ENCODE data around the gene OSBPL8.

The OSBPL8 gene

DNA sequence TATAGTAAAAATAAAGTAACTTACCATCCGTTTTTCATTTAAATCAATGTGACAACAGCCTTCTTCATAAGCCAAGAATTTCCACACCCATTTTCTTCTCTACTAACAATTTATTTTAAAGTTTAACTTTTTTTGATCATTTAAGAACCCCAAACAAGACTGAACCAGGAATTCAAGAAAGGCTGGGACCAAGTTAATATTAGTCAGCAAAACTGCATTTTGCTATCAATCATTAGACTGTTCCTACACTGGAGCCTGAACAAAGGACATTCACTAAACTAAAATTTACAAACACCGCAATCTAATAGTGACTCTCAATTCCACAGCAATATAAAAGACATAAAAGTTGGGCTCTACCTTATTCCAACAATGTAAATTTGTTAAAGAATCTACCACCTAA lies 73.6 kb downstream of the OSBPL8 start:
- Histone ChIP-seq H3K4me1 (ENCODE audit: control insufficient read depth, insufficient read depth, low read length) (no peaks in the 10 kb centered on the region), H3K36me3 (ENCODE audit: control insufficient read depth in 2 of 2, insufficient read depth in 1 of 2, low read length in 2 of 2) (no peaks in the 10 kb centered on the region; a peak in 1 of 3 replicates), H3K27ac (ENCODE audit: extremely low read depth, low read depth, low read length) (no peak overlapping the region), H3K4me3 (ENCODE audit: low read depth, low read length) (no peak overlapping the region), H3K9me3 (ENCODE audit: control insufficient read depth, insufficient read depth, low read depth, low read length) (no peaks in the 10 kb centered on the region)
- no peak for TF ChIP-seq ZFP69B (tag by site-specific recombination; IDR thresholded peaks at IDR 0.05)
- no peak for TF ChIP-seq ZEB2 (tag by site-specific recombination; IDR thresholded peaks at IDR 0.05)
- TF ChIP-seq YY1 (tag by site-specific recombination; IDR thresholded peaks at IDR 0.05), result no peak
- TF ChIP-seq SP7 (tag by site-specific recombination; IDR thresholded peaks at IDR 0.05), result no peak
- no peak for TF ChIP-seq ZNF501 (tag by site-specific recombination; IDR thresholded peaks at IDR 0.05)
- TF ChIP-seq ZNF558 (tag by site-specific recombination; IDR thresholded peaks at IDR 0.05), result no peak
- no peak for TF ChIP-seq ZNF777 (tag by site-specific recombination; IDR thresholded peaks at IDR 0.05; ENCODE audit: borderline replicate concordance)
- TF ChIP-seq, protein P1, sequence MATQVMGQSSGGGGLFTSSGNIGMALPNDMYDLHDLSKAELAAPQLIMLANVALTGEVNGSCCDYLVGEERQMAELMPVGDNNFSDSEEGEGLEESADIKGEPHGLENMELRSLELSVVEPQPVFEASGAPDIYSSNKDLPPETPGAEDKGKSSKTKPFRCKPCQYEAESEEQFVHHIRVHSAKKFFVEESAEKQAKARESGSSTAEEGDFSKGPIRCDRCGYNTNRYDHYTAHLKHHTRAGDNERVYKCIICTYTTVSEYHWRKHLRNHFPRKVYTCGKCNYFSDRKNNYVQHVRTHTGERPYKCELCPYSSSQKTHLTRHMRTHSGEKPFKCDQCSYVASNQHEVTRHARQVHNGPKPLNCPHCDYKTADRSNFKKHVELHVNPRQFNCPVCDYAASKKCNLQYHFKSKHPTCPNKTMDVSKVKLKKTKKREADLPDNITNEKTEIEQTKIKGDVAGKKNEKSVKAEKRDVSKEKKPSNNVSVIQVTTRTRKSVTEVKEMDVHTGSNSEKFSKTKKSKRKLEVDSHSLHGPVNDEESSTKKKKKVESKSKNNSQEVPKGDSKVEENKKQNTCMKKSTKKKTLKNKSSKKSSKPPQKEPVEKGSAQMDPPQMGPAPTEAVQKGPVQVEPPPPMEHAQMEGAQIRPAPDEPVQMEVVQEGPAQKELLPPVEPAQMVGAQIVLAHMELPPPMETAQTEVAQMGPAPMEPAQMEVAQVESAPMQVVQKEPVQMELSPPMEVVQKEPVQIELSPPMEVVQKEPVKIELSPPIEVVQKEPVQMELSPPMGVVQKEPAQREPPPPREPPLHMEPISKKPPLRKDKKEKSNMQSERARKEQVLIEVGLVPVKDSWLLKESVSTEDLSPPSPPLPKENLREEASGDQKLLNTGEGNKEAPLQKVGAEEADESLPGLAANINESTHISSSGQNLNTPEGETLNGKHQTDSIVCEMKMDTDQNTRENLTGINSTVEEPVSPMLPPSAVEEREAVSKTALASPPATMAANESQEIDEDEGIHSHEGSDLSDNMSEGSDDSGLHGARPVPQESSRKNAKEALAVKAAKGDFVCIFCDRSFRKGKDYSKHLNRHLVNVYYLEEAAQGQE (tag by site-specific recombination; IDR thresholded peaks at IDR 0.05), result no peak
- TF ChIP-seq ZNF555 (tag by site-specific recombination; conservative IDR thresholded peaks at IDR 0.05), result no peak
- no peak for TF ChIP-seq ZNF394 (tag by site-specific recombination; IDR thresholded peaks at IDR 0.05; ENCODE audit: borderline replicate concordance)
- no peak for TF ChIP-seq ZNF23 (tag by site-specific recombination; IDR thresholded peaks at IDR 0.05; ENCODE audit: borderline replicate concordance)
- TF ChIP-seq ZBTB17 (tag by site-specific recombination; IDR thresholded peaks at IDR 0.05), result no peak
- TF ChIP-seq, protein P2, sequence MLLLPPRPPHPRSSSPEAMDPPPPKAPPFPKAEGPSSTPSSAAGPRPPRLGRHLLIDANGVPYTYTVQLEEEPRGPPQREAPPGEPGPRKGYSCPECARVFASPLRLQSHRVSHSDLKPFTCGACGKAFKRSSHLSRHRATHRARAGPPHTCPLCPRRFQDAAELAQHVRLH (tag by site-specific recombination; IDR thresholded peaks at IDR 0.05), result no peak
- no peak for TF ChIP-seq ZNF292 (tag by site-specific recombination; IDR thresholded peaks at IDR 0.05; ENCODE audit: borderline replicate concordance, low read depth)
- no peak for TF ChIP-seq ZNF626 (tag by site-specific recombination; IDR thresholded peaks at IDR 0.05)
- TF ChIP-seq, protein P3, sequence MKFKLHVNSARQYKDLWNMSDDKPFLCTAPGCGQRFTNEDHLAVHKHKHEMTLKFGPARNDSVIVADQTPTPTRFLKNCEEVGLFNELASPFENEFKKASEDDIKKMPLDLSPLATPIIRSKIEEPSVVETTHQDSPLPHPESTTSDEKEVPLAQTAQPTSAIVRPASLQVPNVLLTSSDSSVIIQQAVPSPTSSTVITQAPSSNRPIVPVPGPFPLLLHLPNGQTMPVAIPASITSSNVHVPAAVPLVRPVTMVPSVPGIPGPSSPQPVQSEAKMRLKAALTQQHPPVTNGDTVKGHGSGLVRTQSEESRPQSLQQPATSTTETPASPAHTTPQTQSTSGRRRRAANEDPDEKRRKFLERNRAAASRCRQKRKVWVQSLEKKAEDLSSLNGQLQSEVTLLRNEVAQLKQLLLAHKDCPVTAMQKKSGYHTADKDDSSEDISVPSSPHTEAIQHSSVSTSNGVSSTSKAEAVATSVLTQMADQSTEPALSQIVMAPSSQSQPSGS (tag by site-specific recombination; IDR thresholded peaks at IDR 0.05; ENCODE audit: low read depth), result no peak
- TF ChIP-seq ZNF510 (tag by site-specific recombination; IDR thresholded peaks at IDR 0.05; ENCODE audit: insufficient replicate concordance), result no peak
- CTCF ChIA-PET, result no interaction called here
- POLR2A ChIA-PET, result no interaction called here

DNA sequence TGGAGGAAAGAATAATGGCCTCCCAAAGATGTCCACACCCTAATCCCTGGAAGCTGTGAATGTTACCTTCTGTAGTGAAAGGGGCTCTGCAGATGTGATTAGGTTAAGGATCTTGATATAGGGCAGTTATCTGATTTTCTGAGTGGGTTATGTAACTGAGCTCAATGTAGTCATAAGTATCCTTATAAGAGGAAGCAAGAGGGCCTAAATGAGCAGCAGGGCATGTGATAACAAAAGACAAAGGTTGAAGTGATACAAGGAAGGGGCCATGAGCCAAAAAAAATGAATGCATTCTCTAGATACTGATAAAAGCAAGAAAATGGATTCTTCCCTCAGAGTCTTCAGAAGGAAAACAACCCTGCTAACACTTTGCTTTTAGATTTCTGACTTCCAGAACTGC lies 78.8 kb downstream of the OSBPL8 start:
- ChIA-PET POLR2A (no interaction called here), CTCF (no interaction called here)
- Histone ChIP-seq H3K9me3 (ENCODE audit: control insufficient read depth, insufficient read depth, low read depth, low read length) (no peaks in the 10 kb centered on the region), H3K27ac (ENCODE audit: extremely low read depth, low read depth, low read length) (no peak overlapping the region), H3K4me3 (ENCODE audit: low read depth, low read length) (no peak overlapping the region), H3K4me1 (ENCODE audit: control insufficient read depth, insufficient read depth, low read length) (no peaks in the 10 kb centered on the region), H3K36me3 (ENCODE audit: control insufficient read depth in 2 of 2, insufficient read depth in 1 of 2, low read length in 2 of 2) (no peaks in the 10 kb centered on the region; a peak in 2 of 3 replicates)
- TF ChIP-seq HOXA7 (CRISPR knock-in tag; IDR thresholded peaks at IDR 0.05; ENCODE audit: borderline replicate concordance), result no peak
- TF ChIP-seq, protein P4, sequence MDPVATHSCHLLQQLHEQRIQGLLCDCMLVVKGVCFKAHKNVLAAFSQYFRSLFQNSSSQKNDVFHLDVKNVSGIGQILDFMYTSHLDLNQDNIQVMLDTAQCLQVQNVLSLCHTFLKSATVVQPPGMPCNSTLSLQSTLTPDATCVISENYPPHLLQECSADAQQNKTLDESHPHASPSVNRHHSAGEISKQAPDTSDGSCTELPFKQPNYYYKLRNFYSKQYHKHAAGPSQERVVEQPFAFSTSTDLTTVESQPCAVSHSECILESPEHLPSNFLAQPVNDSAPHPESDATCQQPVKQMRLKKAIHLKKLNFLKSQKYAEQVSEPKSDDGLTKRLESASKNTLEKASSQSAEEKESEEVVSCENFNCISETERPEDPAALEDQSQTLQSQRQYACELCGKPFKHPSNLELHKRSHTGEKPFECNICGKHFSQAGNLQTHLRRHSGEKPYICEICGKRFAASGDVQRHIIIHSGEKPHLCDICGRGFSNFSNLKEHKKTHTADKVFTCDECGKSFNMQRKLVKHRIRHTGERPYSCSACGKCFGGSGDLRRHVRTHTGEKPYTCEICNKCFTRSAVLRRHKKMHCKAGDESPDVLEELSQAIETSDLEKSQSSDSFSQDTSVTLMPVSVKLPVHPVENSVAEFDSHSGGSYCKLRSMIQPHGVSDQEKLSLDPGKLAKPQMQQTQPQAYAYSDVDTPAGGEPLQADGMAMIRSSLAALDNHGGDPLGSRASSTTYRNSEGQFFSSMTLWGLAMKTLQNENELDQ (tag by site-specific recombination; IDR thresholded peaks at IDR 0.05; ENCODE audit: low read depth), result no peak
- TF ChIP-seq IKZF3 (tag by site-specific recombination; IDR thresholded peaks at IDR 0.05), result no peak
- no peak for TF ChIP-seq ZNF266 (tag by site-specific recombination; IDR thresholded peaks at IDR 0.05; ENCODE audit: low read depth)
- TF ChIP-seq SP2 (tag by site-specific recombination; IDR thresholded peaks at IDR 0.05), result no peak
- TF ChIP-seq, protein P5, sequence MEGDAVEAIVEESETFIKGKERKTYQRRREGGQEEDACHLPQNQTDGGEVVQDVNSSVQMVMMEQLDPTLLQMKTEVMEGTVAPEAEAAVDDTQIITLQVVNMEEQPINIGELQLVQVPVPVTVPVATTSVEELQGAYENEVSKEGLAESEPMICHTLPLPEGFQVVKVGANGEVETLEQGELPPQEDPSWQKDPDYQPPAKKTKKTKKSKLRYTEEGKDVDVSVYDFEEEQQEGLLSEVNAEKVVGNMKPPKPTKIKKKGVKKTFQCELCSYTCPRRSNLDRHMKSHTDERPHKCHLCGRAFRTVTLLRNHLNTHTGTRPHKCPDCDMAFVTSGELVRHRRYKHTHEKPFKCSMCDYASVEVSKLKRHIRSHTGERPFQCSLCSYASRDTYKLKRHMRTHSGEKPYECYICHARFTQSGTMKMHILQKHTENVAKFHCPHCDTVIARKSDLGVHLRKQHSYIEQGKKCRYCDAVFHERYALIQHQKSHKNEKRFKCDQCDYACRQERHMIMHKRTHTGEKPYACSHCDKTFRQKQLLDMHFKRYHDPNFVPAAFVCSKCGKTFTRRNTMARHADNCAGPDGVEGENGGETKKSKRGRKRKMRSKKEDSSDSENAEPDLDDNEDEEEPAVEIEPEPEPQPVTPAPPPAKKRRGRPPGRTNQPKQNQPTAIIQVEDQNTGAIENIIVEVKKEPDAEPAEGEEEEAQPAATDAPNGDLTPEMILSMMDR (tag by site-specific recombination; IDR thresholded peaks at IDR 0.05), result no peak
- no peak for TF ChIP-seq SALL2 (tag by site-specific recombination; IDR thresholded peaks at IDR 0.05; ENCODE audit: borderline replicate concordance)
- TF ChIP-seq, protein P6, sequence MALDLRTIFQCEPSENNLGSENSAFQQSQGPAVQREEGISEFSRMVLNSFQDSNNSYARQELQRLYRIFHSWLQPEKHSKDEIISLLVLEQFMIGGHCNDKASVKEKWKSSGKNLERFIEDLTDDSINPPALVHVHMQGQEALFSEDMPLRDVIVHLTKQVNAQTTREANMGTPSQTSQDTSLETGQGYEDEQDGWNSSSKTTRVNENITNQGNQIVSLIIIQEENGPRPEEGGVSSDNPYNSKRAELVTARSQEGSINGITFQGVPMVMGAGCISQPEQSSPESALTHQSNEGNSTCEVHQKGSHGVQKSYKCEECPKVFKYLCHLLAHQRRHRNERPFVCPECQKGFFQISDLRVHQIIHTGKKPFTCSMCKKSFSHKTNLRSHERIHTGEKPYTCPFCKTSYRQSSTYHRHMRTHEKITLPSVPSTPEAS (tag by site-specific recombination; IDR thresholded peaks at IDR 0.05), result no peak
- no peak for TF ChIP-seq ZNF561 (tag by site-specific recombination; IDR thresholded peaks at IDR 0.05; ENCODE audit: borderline replicate concordance)

Measured in HEK293 (cell line).